ENCODE data around the gene EIF3B.

DNA sequence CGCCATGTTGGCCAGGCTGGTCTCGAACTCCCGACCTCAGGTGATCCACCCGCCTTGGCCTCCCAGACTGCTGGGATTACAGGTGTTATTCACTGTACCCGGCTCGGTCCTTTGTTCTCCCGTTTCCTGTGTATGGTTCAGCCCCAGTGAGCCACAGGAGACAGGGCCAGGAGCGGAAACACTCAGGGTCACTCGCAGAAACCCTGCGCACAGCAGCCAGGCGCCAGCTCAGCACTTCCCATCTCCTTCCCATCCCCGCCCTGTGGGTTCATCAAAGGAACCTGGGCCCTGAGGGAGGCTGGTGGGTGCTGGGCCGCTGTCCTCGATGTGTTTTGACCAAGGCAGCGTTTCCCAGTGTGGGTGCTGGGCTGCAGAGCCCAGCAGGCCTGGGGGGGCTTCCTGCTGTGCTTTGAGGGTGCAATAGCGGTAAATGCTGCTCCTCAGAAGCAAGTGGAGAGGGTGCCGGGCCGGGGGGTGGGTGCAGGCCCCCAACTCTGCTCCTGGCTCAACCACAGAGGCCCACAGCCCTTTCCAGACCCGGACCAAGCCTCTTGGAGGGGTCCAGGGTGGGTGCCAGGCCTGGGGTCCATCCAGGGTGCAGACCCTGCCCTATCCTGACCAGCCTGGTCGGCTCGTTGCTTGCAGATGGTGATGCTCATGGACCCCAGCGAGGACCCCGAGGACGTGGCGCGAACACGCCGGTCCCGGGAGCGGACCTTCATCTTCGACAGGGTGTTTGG, 33.4 kb downstream of the EIF3B start:
- TF ChIP-seq, protein P1, sequence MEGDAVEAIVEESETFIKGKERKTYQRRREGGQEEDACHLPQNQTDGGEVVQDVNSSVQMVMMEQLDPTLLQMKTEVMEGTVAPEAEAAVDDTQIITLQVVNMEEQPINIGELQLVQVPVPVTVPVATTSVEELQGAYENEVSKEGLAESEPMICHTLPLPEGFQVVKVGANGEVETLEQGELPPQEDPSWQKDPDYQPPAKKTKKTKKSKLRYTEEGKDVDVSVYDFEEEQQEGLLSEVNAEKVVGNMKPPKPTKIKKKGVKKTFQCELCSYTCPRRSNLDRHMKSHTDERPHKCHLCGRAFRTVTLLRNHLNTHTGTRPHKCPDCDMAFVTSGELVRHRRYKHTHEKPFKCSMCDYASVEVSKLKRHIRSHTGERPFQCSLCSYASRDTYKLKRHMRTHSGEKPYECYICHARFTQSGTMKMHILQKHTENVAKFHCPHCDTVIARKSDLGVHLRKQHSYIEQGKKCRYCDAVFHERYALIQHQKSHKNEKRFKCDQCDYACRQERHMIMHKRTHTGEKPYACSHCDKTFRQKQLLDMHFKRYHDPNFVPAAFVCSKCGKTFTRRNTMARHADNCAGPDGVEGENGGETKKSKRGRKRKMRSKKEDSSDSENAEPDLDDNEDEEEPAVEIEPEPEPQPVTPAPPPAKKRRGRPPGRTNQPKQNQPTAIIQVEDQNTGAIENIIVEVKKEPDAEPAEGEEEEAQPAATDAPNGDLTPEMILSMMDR (IDR thresholded peaks at IDR 0.05; ENCODE audit: low read depth, low read length) = no peak
- no peak for TF ChIP-seq EZH2phosphoT487 (IDR thresholded peaks at IDR 0.05; ENCODE audit: low read depth)
